IMR-90 (cell line): Measurements from ENCODE around the gene PTGER4. TPM values are rescaled to one million over a fixed set of nuclear protein-coding genes. Genes with fewer than 3 reads are reported as not detected.
A peak's percentile ranks its signal among the peaks of the same experiment; 100 is the strongest.

Experiments used
- ATAC-seq: fragments of 200-7000 bp; cut with Tn5 transposase; 2 replicates; pipeline ENCODE4 v1.9.1; 2020; ENCODE audit warnings: low read depth, mild to moderate bottlenecking, moderate library complexity
- BruUV-seq: library from RNA; stranded (reverse); fragments of 400-500 nt; replicated peaks from 2 replicates; lab custom pipeline; 2021; lab: Mats Ljungman, UMichigan
- CTCF ChIA-PET: fragments of 300-600 bp; formaldehyde crosslinking; extraction: SDS; loops from one replicate; lab custom pipeline; 2021; ENCODE audit warnings: antibody characterized with exemption; lab: Yijun Ruan, JAX
- POLR2A ChIA-PET: fragments of 300-600 bp; sonication (Branson Sonifier 250); formaldehyde crosslinking; loops from one replicate; lab custom pipeline; 2022; ENCODE audit warnings: antibody characterized with exemption; ENCODE audit not compliant: unreplicated experiment; lab: Charles Lee
- DNase-seq: peaks from one replicate; pipeline ENCODE4 v3.0.0; 2013
- H2AFZ ChIP-seq: replicated peaks from 2 replicates; pipeline ENCODE3; 2013; ENCODE audit warnings: low read length, mild to moderate bottlenecking; ENCODE audit not compliant: poor library complexity
- H2AK5ac ChIP-seq: 2 replicates; pipeline ENCODE4 v1.6.1; 2013; ENCODE audit warnings: low read depth, low read length, inconsistent platforms
- H2AK9ac ChIP-seq: replicated peaks from 2 replicates; pipeline ENCODE3; 2013; ENCODE audit warnings: mild to moderate bottlenecking, low read depth, low read length, moderate library complexity; ENCODE audit not compliant: poor library complexity
- H2BK120ac ChIP-seq: 2 replicates; pipeline ENCODE4 v1.6.1; 2013; ENCODE audit warnings: low read depth, low read length, inconsistent platforms
- H2BK15ac ChIP-seq: 3 replicates; pipeline ENCODE4 v1.6.1; 2013; ENCODE audit warnings: low read depth, low read length, inconsistent platforms
- H2BK20ac ChIP-seq: 2 replicates; pipeline ENCODE4 v1.6.1; 2013; ENCODE audit warnings: low read depth, mild to moderate bottlenecking, inconsistent platforms, low read length, moderate library complexity
- H2BK5ac ChIP-seq: 2 replicates; pipeline ENCODE4 v1.6.1; 2013; ENCODE audit warnings: mild to moderate bottlenecking, low read depth, low read length, inconsistent platforms; ENCODE audit not compliant: poor library complexity, severe bottlenecking
- H3K14ac ChIP-seq: replicated peaks from 2 replicates; pipeline ENCODE4 v1.6.1; 2013; ENCODE audit warnings: low read depth, low read length, inconsistent platforms
- H3K18ac ChIP-seq: 2 replicates; pipeline ENCODE4 v1.6.1; 2013; ENCODE audit warnings: low read depth, low read length, control low read depth
- H3K23ac ChIP-seq: 2 replicates; pipeline ENCODE4 v1.6.1; 2013; ENCODE audit warnings: low read depth, low read length, inconsistent platforms
- H3K27ac ChIP-seq: 2 replicates; pipeline ENCODE4 v1.5.1; 2013; ENCODE audit warnings: mild to moderate bottlenecking, control low read depth, low read length; ENCODE audit not compliant: insufficient read depth
- H3K27me3 ChIP-seq: 2 replicates; pipeline ENCODE4 v1.6.1; 2013; ENCODE audit warnings: low read length; ENCODE audit not compliant: control insufficient read depth, insufficient read depth
- H3K36me3 ChIP-seq: 2 replicates; pipeline ENCODE4 v1.6.1; 2013; ENCODE audit warnings: low read length, mixed read lengths; ENCODE audit not compliant: control insufficient read depth, insufficient read depth
- H3K4ac ChIP-seq: 2 replicates; pipeline ENCODE4 v1.6.1; 2013; ENCODE audit warnings: low read depth, low read length, inconsistent platforms
- H3K4me1 ChIP-seq: 2 replicates; pipeline ENCODE4 v1.6.1; 2013; ENCODE audit warnings: low read length, mixed read lengths; ENCODE audit not compliant: control insufficient read depth, insufficient read depth
- H3K4me2 ChIP-seq: 2 replicates; pipeline ENCODE4 v1.6.1; 2013; ENCODE audit warnings: low read depth, mild to moderate bottlenecking, control low read depth, low read length, moderate library complexity
- H3K4me3 ChIP-seq: 2 replicates; pipeline ENCODE4 v1.5.1; 2013; ENCODE audit warnings: low read depth, mild to moderate bottlenecking, control low read depth, low read length, moderate library complexity; ENCODE audit not compliant: insufficient read depth
- H3K56ac ChIP-seq: 2 replicates; pipeline ENCODE4 v1.6.1; 2013; ENCODE audit warnings: low read length, inconsistent platforms; ENCODE audit not compliant: insufficient read depth; ENCODE audit errors: extremely low read depth
- H3K79me1 ChIP-seq, 2 experiments: 2 replicates each; pipeline ENCODE4 v1.6.1; 2013; ENCODE audit warnings: low read length in 2 of 2, inconsistent platforms in 1 of 2, low read depth in 1 of 2
- H3K9ac ChIP-seq: 2 replicates; pipeline ENCODE4 v1.6.1; 2013; ENCODE audit warnings: low read depth, low read length, control low read depth
- H3K9me1 ChIP-seq: 2 replicates; pipeline ENCODE4 v1.6.1; 2013; ENCODE audit warnings: low read length, inconsistent platforms; ENCODE audit not compliant: insufficient read depth
- H3K9me3 ChIP-seq: 2 replicates; pipeline ENCODE4 v1.6.1; 2013; ENCODE audit warnings: low read length; ENCODE audit not compliant: control insufficient read depth, insufficient read depth
- H4K20me1 ChIP-seq: 2 replicates; pipeline ENCODE4 v1.6.1; 2013; ENCODE audit warnings: low read length, inconsistent platforms; ENCODE audit not compliant: insufficient read depth
- H4K5ac ChIP-seq: 2 replicates; pipeline ENCODE4 v1.6.1; 2013; ENCODE audit warnings: mild to moderate bottlenecking, low read depth, low read length, control low read depth
- H4K8ac ChIP-seq, 2 experiments: 2 replicates each; pipeline ENCODE4 v1.6.1; 2013; ENCODE audit warnings: low read depth in 2 of 2, low read length in 2 of 2, control low read depth in 1 of 2, inconsistent platforms in 1 of 2
- H4K91ac ChIP-seq: 2 replicates; pipeline ENCODE4 v1.6.1; 2013; ENCODE audit warnings: low read depth, low read length, inconsistent platforms; ENCODE audit not compliant: insufficient read depth
- BHLHE40 ChIP-seq: fragments of 150-350 bp; IDR thresholded peaks from 2 replicates; pipeline ENCODE4 v1.6.1; 2016; ENCODE audit warnings: mild to moderate bottlenecking, low read depth, low read length
- CEBPB ChIP-seq: IDR thresholded peaks from 2 replicates; pipeline ENCODE4 v1.6.1; 2012; ENCODE audit warnings: low read depth, low read length, improper control_type of control experiment
- CHD1 ChIP-seq: IDR thresholded peaks from 2 replicates; pipeline ENCODE4 v1.6.1; 2012; ENCODE audit warnings: low read depth, low read length, improper control_type of control experiment
- ELK1 ChIP-seq: fragments of 150-350 bp; IDR thresholded peaks from 2 replicates; pipeline ENCODE4 v1.6.1; 2016; ENCODE audit warnings: low read depth, mild to moderate bottlenecking, low read length, moderate library complexity, borderline replicate concordance
- MAZ ChIP-seq: IDR thresholded peaks from 2 replicates; pipeline ENCODE4 v1.6.1; 2012; ENCODE audit warnings: low read depth, mild to moderate bottlenecking, low read length, improper control_type of control experiment, moderate library complexity, borderline replicate concordance
- MXI1 ChIP-seq: IDR thresholded peaks from 2 replicates; pipeline ENCODE4 v1.6.1; 2012; ENCODE audit warnings: low read depth, mild to moderate bottlenecking, low read length, moderate library complexity, borderline replicate concordance
- NFE2L2 ChIP-seq: fragments of 150-350 bp; IDR thresholded peaks from 2 replicates; pipeline ENCODE4 v1.6.1; 2016; ENCODE audit warnings: low read depth, mild to moderate bottlenecking, low read length
- RAD21 ChIP-seq: IDR thresholded peaks from 2 replicates; pipeline ENCODE4 v1.6.1; 2012; ENCODE audit warnings: low read length, improper control_type of control experiment
- RCOR1 ChIP-seq: IDR thresholded peaks from 2 replicates; pipeline ENCODE4 v1.6.1; 2012; ENCODE audit warnings: mild to moderate bottlenecking, low read length, improper control_type of control experiment; ENCODE audit not compliant: insufficient replicate concordance
- SMC3 ChIP-seq: fragments of 150-350 bp; IDR thresholded peaks from 2 replicates; pipeline ENCODE4 v1.6.1; 2016; ENCODE audit warnings: low read depth, mild to moderate bottlenecking, antibody characterized with exemption, low read length, moderate library complexity
- USF2 ChIP-seq: fragments of 150-350 bp; IDR thresholded peaks from 2 replicates; pipeline ENCODE4 v1.6.1; 2017; ENCODE audit warnings: mild to moderate bottlenecking, antibody characterized with exemption, low read length, low read depth
- WGBS, 2 experiments: methylation state at CpG; one replicate each; pipeline versions ENCODE4 v1.1.5 to v1.1.7; 2013; ENCODE audit warnings: missing lambda C conversion rate in 2 of 2; ENCODE audit not compliant: insufficient read length in 1 of 2; ENCODE audit errors: extremely low coverage in 2 of 2; 5-methylcytosine and 5-hydroxymethylcytosine counted together
- dilution Hi-C: fragments of 300-500 bp; cut with HindIII; formaldehyde crosslinking; loops from one replicate; pipeline ENCODE4 v1.14.3; 2018; ENCODE audit warnings: low sequenced_read_pairs; ENCODE audit not compliant: unreplicated experiment
- in situ Hi-C: fragments of 300-500 bp; cut with MboI; formaldehyde crosslinking; loops from 3 replicates; pipeline ENCODE4 v1.14.3; 2019; ENCODE audit warnings: low sequenced_read_pairs, inconsistent platforms, mixed read lengths
- intact Hi-C: fragments of 100-400 bp; cut with micrococcal nuclease; formaldehyde crosslinking; loops from 2 replicates; pipeline ENCODE4 v1.10.0; 2022
- polyA plus RNA-seq, 3 experiments: library from polyadenylated mRNA; depleted of rRNA; stranded (reverse); fragments of >200 nt; gene quantifications; 2 replicates each; pipeline ENCODE4 v1.2.3, GENCODE V29; 2012; ENCODE audit warnings: low replicate concordance in 1 of 3
- total RNA-seq: library from RNA; depleted of rRNA; stranded (reverse); fragments of >200 nt; gene quantifications from 2 replicates; pipeline ENCODE4 v1.2.3, GENCODE V29; 2012

The PTGER4 gene
- total and polyA plus RNA-seq, 2 of the 4 experiments (the other 2 are of a cell fraction): 7.9 to 10.1 TPM

- no peak overlapping the region for H3K56ac ChIP-seq
- no TSS peak for BruUV-seq
- intact Hi-C loops (loop anchor here (5.0 kb wide), 4 partner anchors 105 to 275 kb away; no protein-coding TSS in a partner anchor), in situ Hi-C loops (loop anchor here (10.0 kb wide), 1 partner anchor 453 kb away; no protein-coding TSS in a partner anchor), dilution Hi-C loops (no loop called here)
- CTCF ChIA-PET: interaction anchor here (0.6 kb wide), 1 partner anchor 403 kb away, joined by 3 read pairs; no protein-coding TSS in a partner anchor
- no peak overlapping the region for H2AK5ac ChIP-seq
- DNase-seq: no peak
- H3K23ac ChIP-seq: no peak overlapping the region
- H3K27me3 ChIP-seq: no peaks in the 10 kb centered on the region
- peaks cover 14 to 38% of the 10 kb centered on the region in 2 experiments for H3K79me1 ChIP-seq
- no peak overlapping the region for H3K4me3 ChIP-seq
- no peak overlapping the region for H2AK9ac ChIP-seq
- H3K4me2 ChIP-seq: peak overlapping the region; percentile 29
- H3K18ac ChIP-seq: no peak overlapping the region
- no CpG with 5 or more reads among the region's 2 CpGs for WGBS, 2 experiments
- peak overlapping the region; percentile 20; the same call in 1 of the 2 replicates for H3K4ac ChIP-seq
- no peak overlapping the region for H2BK20ac ChIP-seq
- H3K27ac ChIP-seq: peak overlapping the region; percentile 19; the same call in 1 of the 2 replicates
- H3K4me1 ChIP-seq: peaks cover 11% of the 10 kb centered on the region
- no peaks in the 10 kb centered on the region for H4K20me1 ChIP-seq
- H2BK15ac ChIP-seq: no peak overlapping the region
- POLR2A ChIA-PET: no interaction called here
- no peaks in the 10 kb centered on the region for H3K9me3 ChIP-seq
- no peak overlapping the region for H4K91ac ChIP-seq
- H2BK5ac ChIP-seq: peak overlapping the region; percentile 79
- no peak overlapping the region for H4K8ac ChIP-seq
- H2BK120ac ChIP-seq: 0 out of 2 replicates have a peak overlapping the region, but pooled peaks have one; percentile 1
- ATAC-seq: no peak
- no peaks in the 10 kb centered on the region for H3K36me3 ChIP-seq
- H3K9ac ChIP-seq: no peak overlapping the region; the same call in 1 of the 2 replicates
- peaks cover 17% of the 10 kb centered on the region for H3K9me1 ChIP-seq
- no peak overlapping the region for H4K5ac ChIP-seq
- TF ChIP-seq SMC3 (no peak), RAD21 (no peak), MXI1 (no peak), CEBPB (no peak), RCOR1 (no peak), CHD1 (no peak), ELK1 (no peak), MAZ (no peak), NFE2L2 (no peak), USF2 (no peak), BHLHE40 (no peak)
- H2AFZ ChIP-seq: no peak overlapping the region
- H3K14ac ChIP-seq: no peak overlapping the region
Observed at GRCh38 chr5:40677456-40677855, 2.3 kb upstream of the PTGER4 start.
